NCI-H2196 treated with DMSO at 0.1 percent for 48 hours (cell line): ENCODE data around the gene CEP128.

ENCODE experiments used
- DNase-seq: peaks from one replicate; lab custom pipeline; 2025; ENCODE audit not compliant: unreplicated experiment; lab: John Stamatoyannopoulos, UW

Gene CEP128

GRCh38 chr14:80621701-80622100 lies 319.8 kb downstream of the CEP128 start:
- DNase-seq: no peak

GRCh38 chr14:80620434-80620833 lies 321.1 kb downstream of the CEP128 start:
- DNase-seq: no peak

DNA sequence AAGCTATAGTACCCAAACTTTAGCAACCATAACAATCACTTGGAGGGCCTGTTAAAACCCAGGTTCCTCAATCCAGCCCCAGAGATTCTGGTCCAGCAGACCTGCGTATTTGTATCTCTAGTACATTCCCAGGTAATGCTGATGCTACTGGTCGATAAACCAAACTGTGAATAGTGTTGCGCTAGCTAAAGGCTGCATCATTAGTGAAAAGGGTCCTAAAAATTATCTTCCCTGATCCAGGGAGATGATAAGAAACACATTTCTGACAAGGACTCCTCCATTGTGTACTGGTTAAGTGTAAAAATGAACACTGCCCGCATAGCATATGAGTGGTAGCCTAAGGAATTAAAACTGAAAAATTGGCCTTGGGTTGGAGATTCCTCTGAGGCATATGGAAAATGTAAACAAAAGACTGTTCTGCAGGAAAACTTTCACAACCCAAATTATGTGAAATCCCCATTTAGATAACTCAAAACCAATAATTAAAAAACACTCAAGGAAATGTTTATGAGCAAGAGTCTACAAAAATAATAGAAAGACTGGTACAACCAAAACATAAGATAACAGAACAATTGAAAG lies 322.7 kb downstream of the CEP128 start:
- no peak for DNase-seq

- DNase-seq: no peak
These were observed 325.7 kb downstream of the CEP128 start for GRCh38 chr14:80615831-80616230.

- DNase-seq: no peak
These were observed 332.5 kb downstream of the CEP128 start for GRCh38 chr14:80609055-80609454.

- no peak for DNase-seq
These were observed 333.0 kb downstream of the CEP128 start for GRCh38 chr14:80608563-80608962.

DNA sequence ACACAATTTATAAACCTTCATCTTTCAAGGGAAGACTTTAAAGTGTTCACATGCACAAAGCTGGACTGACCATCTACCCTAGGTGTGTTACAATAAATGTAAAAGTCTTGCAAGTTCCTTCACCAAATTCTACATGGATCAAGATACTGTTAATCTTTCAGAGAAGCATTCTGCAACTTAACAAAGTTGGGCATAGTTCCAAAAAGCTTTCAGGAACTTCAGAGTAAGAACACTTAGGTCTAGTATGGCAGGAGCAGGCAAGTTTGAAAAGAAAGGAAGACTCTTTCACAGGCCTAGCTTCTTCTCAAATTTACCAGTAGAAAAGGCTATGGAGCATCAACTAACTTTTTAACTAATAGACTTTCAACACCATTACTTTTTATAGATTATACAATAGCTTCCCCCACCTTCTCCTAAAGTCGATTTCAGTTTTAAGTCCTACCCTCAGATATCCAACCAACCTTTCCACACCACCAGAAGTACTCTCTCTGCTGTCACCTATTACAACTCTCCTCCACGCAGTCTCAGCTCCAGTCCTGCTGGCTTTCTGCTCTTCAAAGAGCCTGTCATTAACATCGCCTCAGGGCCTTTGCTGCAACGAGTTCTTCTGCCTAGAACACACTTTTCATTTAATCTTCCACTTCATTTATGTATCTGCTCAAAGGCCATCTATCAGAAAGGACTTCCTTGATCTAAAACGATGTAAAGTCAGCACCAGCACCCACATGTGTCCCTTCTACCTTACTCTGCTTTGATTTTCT lies 333.9 kb downstream of the CEP128 start:
- no peak for DNase-seq

GRCh38 chr14:80606347-80606772 lies 335.2 kb downstream of the CEP128 start:
- DNase-seq: no peak

DNA sequence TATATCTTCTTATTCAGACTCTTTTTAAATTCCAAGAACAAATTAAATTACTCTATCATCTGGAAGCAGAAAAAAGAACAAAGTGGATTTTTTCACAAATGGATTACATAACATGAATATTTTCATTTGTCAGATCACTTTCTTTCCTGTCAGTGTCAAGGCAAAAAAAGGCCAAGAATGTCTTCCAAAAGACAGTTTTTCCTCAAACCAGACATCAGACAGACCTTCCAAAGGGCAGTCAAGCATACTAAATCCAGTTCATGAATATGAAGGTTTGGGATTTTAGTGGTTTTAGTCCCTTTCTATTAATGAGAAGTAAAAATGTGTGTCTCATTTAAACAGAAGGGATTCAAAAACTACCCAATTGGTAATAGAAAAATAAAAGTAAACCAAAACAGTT lies 336.0 kb downstream of the CEP128 start:
- no peak for DNase-seq

GRCh38 chr14:80602946-80603345 lies 338.6 kb downstream of the CEP128 start:
- DNase-seq: no peak

GRCh38 chr14:80587096-80587724 lies 354.3 kb downstream of the CEP128 start:
- peak; percentile 8 for DNase-seq

DNA sequence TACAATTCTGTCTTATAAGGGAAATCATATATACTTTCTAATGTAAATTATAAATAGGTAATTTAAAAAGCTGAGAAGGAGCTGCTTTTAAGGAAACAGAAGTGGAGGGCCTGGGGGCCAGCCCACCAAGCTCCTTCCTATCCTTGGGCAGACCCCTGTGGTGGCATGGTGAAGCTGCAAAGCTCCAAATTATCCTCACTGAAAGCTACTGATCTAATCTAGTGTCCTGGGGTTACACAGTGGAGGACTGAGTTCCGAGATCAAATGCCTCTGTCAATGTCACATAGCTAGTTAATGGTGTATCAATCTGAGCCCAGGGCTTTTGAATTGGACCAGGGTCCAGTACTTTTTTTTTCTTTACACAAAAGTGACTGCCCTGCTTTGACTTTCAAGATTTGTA lies 355.4 kb downstream of the CEP128 start:
- DNase-seq: no peak

DNA sequence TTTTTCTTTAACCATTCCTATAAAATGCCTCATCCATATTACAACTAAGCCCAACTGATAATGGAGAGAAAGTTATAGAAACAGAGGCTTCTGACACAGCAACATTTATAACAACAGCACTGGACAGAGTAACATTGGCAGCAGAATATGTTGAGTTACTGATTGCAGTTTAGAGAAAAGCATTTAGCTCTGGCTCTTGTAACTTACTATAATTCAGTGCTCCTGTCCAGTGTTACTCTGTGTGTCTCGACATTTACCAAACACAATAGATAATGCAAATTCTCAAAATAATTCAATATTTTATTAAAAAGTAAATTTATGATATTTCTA lies 356.1 kb downstream of the CEP128 start:
- no peak for DNase-seq

DNA sequence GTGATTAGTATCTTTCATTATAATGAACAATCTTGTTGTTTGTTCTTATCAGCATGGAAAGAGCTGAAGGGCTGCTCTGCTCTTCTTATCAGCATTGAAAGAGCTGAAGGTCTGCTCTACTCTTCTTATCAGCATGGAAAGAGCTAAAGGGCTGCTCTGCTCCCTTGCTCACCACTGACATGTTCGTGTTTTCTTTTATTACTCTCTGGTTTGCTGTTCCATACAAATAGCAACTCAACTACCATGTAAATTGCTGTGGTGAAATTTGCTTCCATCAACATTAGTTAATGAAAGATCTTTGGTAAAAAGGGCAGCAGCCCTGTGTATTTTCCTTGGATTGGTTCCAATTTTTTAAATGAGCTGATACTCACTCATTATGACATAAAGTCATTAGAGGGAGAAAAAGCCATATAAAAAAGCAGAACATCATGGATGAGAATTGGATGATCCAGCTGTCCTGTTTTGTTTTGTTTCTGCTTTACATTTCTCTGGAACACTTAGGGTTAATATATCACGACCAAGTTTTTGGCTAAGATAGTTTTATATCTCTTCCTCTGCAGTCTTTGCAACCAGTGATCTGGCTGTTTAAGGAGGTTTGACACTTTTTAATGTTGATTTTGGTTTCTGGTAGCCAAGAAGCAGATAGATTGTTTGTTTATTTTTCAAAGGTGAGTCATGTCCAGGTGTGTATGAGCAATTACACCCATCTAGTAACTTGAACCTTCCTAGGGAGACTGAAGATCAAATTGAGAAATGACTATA lies 356.6 kb downstream of the CEP128 start:
- peak; percentile 7 for DNase-seq

DNA sequence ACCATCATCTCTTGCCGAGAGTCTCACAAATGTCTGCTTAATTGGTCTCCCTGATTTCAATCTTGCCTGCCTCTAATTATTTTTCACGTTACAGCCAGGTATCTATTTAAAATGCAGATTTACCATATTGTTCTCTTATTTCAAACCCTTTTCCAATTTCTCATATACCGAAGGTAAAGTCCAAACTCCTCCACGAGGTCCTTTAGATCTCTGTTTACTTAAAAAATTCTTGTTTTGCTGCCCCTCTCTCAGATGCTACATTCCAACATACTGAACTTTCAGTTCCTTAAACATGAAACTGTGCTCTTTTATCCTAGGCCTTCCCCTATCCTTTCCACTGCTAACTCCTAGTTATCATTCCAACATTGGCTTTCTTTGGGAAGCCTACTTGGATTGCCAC lies 363.9 kb downstream of the CEP128 start:
- DNase-seq: no peak

DNA sequence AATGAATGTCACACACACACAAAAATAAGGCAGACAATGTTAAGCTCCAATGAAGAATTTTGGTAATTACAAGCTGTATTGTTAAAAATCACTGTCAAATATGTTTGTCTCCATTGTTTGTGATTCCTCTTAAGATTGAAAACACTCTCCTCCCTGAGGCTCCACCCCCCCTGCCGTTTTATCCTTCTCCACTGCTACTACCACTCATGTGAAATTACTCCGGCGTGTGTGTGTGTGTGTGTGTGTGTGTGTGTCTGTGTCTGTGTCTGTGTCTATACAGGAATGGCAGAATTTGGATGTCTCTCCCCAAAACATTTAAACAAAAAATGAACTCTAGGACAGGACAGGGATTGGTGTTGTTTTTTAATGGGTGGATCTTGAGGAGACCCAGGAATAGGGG lies 365.1 kb downstream of the CEP128 start:
- DNase-seq: no peak

GRCh38 chr14:80575763-80576162 lies 365.8 kb downstream of the CEP128 start:
- DNase-seq: no peak

GRCh38 chr14:80572666-80573065 lies 368.9 kb downstream of the CEP128 start:
- DNase-seq: no peak

DNA sequence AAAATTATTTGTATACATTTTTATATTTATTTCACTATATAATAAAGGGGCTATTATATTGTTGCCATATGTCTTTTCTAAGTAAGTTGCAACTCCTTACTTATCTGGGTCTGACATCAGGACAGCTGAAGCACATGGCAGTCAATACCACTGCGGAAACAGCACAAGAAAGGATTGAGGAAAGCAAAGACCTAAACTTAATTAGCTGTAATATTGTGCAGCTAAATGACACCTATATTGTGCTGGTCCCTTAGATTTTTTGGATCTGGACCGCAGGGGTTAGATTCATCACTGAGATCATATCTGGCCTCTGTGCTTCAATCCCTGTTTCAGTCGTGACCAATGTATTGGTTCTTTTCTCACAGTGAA lies 370.6 kb downstream of the CEP128 start:
- no peak for DNase-seq

- DNase-seq: no peak
These were observed 373.5 kb downstream of the CEP128 start for GRCh38 chr14:80567905-80568536.

DNA sequence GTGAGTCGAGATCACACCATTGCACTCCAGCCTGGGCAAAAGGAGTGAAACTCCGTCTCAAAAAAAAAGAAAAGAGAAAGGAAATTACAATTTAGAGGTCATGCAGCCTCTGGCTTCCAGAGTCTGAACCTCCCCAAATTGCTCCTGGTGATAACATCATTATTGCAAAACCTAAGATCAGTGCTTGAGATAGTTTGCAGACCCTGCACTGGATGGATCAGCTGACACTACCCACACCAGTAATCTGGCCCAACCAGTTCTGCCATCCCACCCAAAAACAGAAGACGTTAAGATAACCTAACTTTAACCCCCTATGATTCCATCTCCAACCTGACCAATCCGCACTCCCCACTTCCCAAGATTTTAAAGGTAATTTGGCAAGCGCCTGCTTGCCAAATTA lies 376.5 kb downstream of the CEP128 start:
- no peak for DNase-seq
